Mesenchymal stem cell (in vitro differentiated cells and primary cell): ENCODE data around the gene TUT7.
"Not testable (repeated sequence)": the region's sequence is repeated elsewhere in the genome, so short reads cannot be mapped to it uniquely, and the experiment has no call there.

Source experiments
- DNase-seq: peaks from one replicate; pipeline ENCODE4 v3.0.0-alpha.2; 2013
- H2AFZ ChIP-seq: one replicate; pipeline ENCODE4 v1.6.1; 2013; ENCODE audit warnings: low read depth, mild to moderate bottlenecking, control low read depth, inconsistent platforms, low read length, moderate library complexity
- H2AK5ac ChIP-seq: 2 replicates; pipeline ENCODE4 v1.6.1; 2013; ENCODE audit warnings: low read length, moderate library complexity, mild to moderate bottlenecking, inconsistent platforms; ENCODE audit not compliant: severe bottlenecking
- H2BK120ac ChIP-seq: one replicate; pipeline ENCODE4 v1.6.1; 2013; ENCODE audit warnings: low read depth, mild to moderate bottlenecking, inconsistent platforms, low read length, moderate library complexity
- H2BK12ac ChIP-seq, 2 experiments: one replicate each; pipeline ENCODE4 v1.6.1; 2013; ENCODE audit warnings: inconsistent platforms in 2 of 2, low read length in 2 of 2, mild to moderate bottlenecking in 2 of 2, moderate library complexity in 2 of 2, control low read depth in 1 of 2
- H2BK15ac ChIP-seq: one replicate; pipeline ENCODE4 v1.6.1; 2013; ENCODE audit warnings: mild to moderate bottlenecking, low read depth, inconsistent platforms; ENCODE audit not compliant: poor library complexity, severe bottlenecking
- H2BK5ac ChIP-seq: 2 replicates; pipeline ENCODE4 v1.6.1; 2013; ENCODE audit warnings: low read depth, mild to moderate bottlenecking, low read length, control low read depth, inconsistent platforms; ENCODE audit not compliant: poor library complexity, severe bottlenecking
- H3K14ac ChIP-seq, 2 experiments: one replicate each; pipeline ENCODE4 v1.6.1; 2013; ENCODE audit warnings: inconsistent platforms in 2 of 2, low read length in 2 of 2, control low read depth in 1 of 2, mild to moderate bottlenecking in 1 of 2, moderate library complexity in 1 of 2
- H3K18ac ChIP-seq, 2 experiments: one replicate each; pipeline ENCODE4 v1.6.1; 2013; ENCODE audit warnings: inconsistent platforms in 2 of 2, low read length in 2 of 2, control low read depth in 1 of 2, low read depth in 1 of 2, mild to moderate bottlenecking in 1 of 2
- H3K23ac ChIP-seq, 2 experiments: one replicate each; pipeline ENCODE4 v1.6.1; 2013; ENCODE audit warnings: inconsistent platforms in 2 of 2, low read length in 2 of 2, mild to moderate bottlenecking in 2 of 2, moderate library complexity in 2 of 2, control low read depth in 1 of 2
- H3K27ac ChIP-seq: 2 replicates; pipeline ENCODE4 v1.5.1; 2013; ENCODE audit warnings: mild to moderate bottlenecking, moderate library complexity, low read length, control low read depth, inconsistent platforms; ENCODE audit not compliant: poor library complexity, severe bottlenecking
- H3K27me3 ChIP-seq, 2 experiments: 2 replicates each; pipeline versions ENCODE4 v1.6.1 to v1.7.0; 2013; ENCODE audit warnings: low read length in 2 of 2, mild to moderate bottlenecking in 2 of 2, moderate library complexity in 2 of 2, control low read depth in 1 of 2, inconsistent platforms in 1 of 2; ENCODE audit not compliant: control insufficient read depth in 1 of 2, insufficient read depth in 1 of 2
- H3K36me3 ChIP-seq, 2 experiments: 2 replicates each; pipeline versions ENCODE4 v1.6.1 to v1.7.0; 2013; ENCODE audit warnings: low read length in 2 of 2, control low read depth in 1 of 2, inconsistent platforms in 1 of 2, low read depth in 1 of 2, mild to moderate bottlenecking in 1 of 2; ENCODE audit not compliant: insufficient read depth in 2 of 2, control insufficient read depth in 1 of 2
- H3K4ac ChIP-seq, 2 experiments: one replicate each; pipeline ENCODE4 v1.6.1; 2013; ENCODE audit warnings: inconsistent platforms in 2 of 2, low read length in 2 of 2, mild to moderate bottlenecking in 2 of 2, moderate library complexity in 2 of 2, control low read depth in 1 of 2, low read depth in 1 of 2
- H3K4me1 ChIP-seq: 2 replicates; pipeline ENCODE4 v1.6.1; 2013; ENCODE audit warnings: low read depth, low read length, control low read depth; ENCODE audit not compliant: control insufficient read depth, insufficient read depth
- H3K4me2 ChIP-seq: 2 replicates; pipeline ENCODE4 v1.6.1; 2013; ENCODE audit warnings: low read length, mild to moderate bottlenecking, inconsistent platforms; ENCODE audit not compliant: poor library complexity, severe bottlenecking
- H3K4me3 ChIP-seq, 2 experiments: 2 replicates each; pipeline versions ENCODE4 v1.5.1 to v1.7.0; 2013; ENCODE audit warnings: low read length in 2 of 2, mild to moderate bottlenecking in 2 of 2, control low read depth in 1 of 2, low read depth in 1 of 2; ENCODE audit not compliant: insufficient read depth in 1 of 2
- H3K79me1 ChIP-seq: replicated peaks from 2 replicates; pipeline ENCODE4 v1.6.1; 2013; ENCODE audit warnings: mild to moderate bottlenecking, control low read depth, low read length, inconsistent platforms; ENCODE audit not compliant: poor library complexity, severe bottlenecking
- H3K9ac ChIP-seq: 2 replicates; pipeline ENCODE4 v1.7.0; 2013; ENCODE audit warnings: mild to moderate bottlenecking, low read length, moderate library complexity
- H3K9me3 ChIP-seq: 2 replicates; pipeline ENCODE4 v1.7.0; 2013; ENCODE audit warnings: mild to moderate bottlenecking, low read length; ENCODE audit not compliant: control insufficient read depth
- H4K8ac ChIP-seq: one replicate; pipeline ENCODE4 v1.6.1; 2013; ENCODE audit warnings: inconsistent platforms, mild to moderate bottlenecking, low read length, moderate library complexity
- H4K91ac ChIP-seq: one replicate; pipeline ENCODE4 v1.6.1; 2013; ENCODE audit warnings: mild to moderate bottlenecking, low read length, inconsistent platforms
- WGBS: methylation state at CpG from one replicate; pipeline ENCODE4 v1.1.7; 2013; ENCODE audit warnings: mixed read lengths; 5-methylcytosine and 5-hydroxymethylcytosine counted together

Gene TUT7

DNA sequence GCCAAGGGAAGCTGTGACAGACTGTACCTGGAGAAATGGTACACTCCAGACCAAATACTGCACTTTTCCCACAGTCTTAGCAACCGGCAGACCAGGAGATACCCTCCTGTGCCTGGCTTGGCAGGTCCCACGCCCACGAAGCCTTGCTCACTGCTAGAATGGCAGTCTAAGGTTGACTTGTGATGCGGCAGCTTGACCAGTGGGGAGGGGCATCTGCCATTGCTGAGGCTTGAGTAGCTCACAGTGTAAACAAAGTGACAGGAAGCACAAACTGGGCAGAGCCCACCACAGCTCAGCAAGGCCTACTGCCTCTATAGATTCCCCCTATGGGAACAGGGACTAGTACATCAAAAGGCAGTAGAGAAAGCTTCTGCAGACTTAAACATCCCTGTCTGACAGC, 36.0 kb upstream of the TUT7 start:
- not testable (repeated sequence) for H2BK12ac ChIP-seq, DNase-seq, H3K36me3 ChIP-seq, H3K14ac ChIP-seq, H3K4ac ChIP-seq, H3K4me2 ChIP-seq, H2BK5ac ChIP-seq, H3K27ac ChIP-seq, H3K79me1 ChIP-seq, H3K9me3 ChIP-seq, H4K8ac ChIP-seq, H3K9ac ChIP-seq, H2AFZ ChIP-seq, H3K27me3 ChIP-seq, H2BK15ac ChIP-seq, H2AK5ac ChIP-seq, H2BK120ac ChIP-seq, H3K23ac ChIP-seq, H3K18ac ChIP-seq, H3K4me3 ChIP-seq, H3K4me1 ChIP-seq, H4K91ac ChIP-seq
- WGBS, result 68% methylated on average over 4 of the region's 4 CpGs

DNA sequence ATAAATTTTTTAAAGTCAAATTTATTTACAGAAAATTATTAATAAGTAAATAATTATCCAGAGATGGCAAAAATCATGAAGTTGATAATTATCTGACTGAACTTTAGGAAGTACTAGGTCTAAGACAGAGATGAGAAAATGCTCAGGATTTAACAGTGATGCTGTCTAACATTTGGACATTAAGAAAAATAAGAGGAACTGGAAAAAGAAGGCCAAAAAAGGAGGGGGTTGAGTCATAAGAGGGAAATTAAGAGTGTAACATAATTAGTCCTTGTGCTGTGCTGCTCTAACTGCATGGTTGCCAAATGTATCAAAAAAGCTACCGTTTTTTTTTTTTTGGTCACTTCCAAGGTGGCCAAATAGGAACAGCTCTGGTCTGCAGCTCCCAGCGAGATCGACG, 35.4 kb upstream of the TUT7 start:
- Histone ChIP-seq H3K79me1 (no peaks in the 10 kb centered on the region), H3K4ac (no peak overlapping the region), H2BK12ac (no peak overlapping the region), H3K9ac (no peak overlapping the region), H3K27me3 (no peaks in the 10 kb centered on the region), H3K18ac (no peak overlapping the region), H2BK5ac (no peak overlapping the region), H2AK5ac (no peak overlapping the region), H2BK15ac (no peak overlapping the region), H4K91ac (no peak overlapping the region), H2BK120ac (no peak overlapping the region), H2AFZ (no peak overlapping the region), H3K27ac (no peak overlapping the region), H3K9me3 (no peaks in the 10 kb centered on the region), H3K4me2 (no peak overlapping the region), H3K23ac (no peak overlapping the region), H3K36me3 (no peaks in the 10 kb centered on the region), H3K14ac (no peak overlapping the region), H3K4me3 (no peak overlapping the region), H3K4me1 (no peaks in the 10 kb centered on the region), H4K8ac (no peak overlapping the region)
- no peak for DNase-seq
- 92% methylated on average over 4 of the region's 4 CpGs for WGBS

DNA sequence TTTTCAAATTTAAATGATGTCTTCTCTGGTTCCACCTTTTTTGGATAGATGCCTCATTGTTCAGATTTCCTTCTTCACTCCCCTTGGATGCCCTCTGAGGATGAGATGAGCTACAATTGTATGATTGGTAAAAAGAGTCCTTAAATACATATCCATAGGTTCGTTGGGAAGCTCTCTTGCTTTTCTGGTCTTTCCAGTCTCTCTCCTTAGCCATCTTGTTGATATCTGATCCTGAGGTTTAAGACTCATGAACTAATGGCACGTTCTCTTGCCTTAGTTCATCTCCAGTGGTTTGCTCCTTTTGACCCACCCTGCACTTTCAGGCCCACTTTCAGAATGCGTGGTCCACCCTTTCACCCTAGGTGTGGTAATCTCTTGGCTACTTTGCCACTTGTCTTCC, 33.2 kb upstream of the TUT7 start:
- H3K23ac ChIP-seq, result no peak overlapping the region
- H3K79me1 ChIP-seq, result no peaks in the 10 kb centered on the region
- WGBS, result 51% methylated on average over 3 of the region's 3 CpGs
- H3K27me3 ChIP-seq, result no peaks in the 10 kb centered on the region
- H3K27ac ChIP-seq, result no peak overlapping the region
- H2AFZ ChIP-seq, result no peak overlapping the region
- no peak overlapping the region for H2AK5ac ChIP-seq
- DNase-seq, result no peak
- no peak overlapping the region for H3K14ac ChIP-seq
- H3K4me3 ChIP-seq, result no peak overlapping the region
- H3K4ac ChIP-seq, result no peak overlapping the region
- H3K36me3 ChIP-seq, result no peaks in the 10 kb centered on the region
- H3K18ac ChIP-seq, result no peak overlapping the region
- H3K4me2 ChIP-seq, result no peak overlapping the region
- no peak overlapping the region for H2BK12ac ChIP-seq
- no peak overlapping the region for H3K9ac ChIP-seq
- no peak overlapping the region for H2BK15ac ChIP-seq
- no peak overlapping the region for H4K8ac ChIP-seq
- peaks cover 7% of the 10 kb centered on the region for H3K9me3 ChIP-seq
- H2BK120ac ChIP-seq, result no peak overlapping the region
- no peak overlapping the region for H2BK5ac ChIP-seq
- H4K91ac ChIP-seq, result no peak overlapping the region
- no peaks in the 10 kb centered on the region for H3K4me1 ChIP-seq

DNA sequence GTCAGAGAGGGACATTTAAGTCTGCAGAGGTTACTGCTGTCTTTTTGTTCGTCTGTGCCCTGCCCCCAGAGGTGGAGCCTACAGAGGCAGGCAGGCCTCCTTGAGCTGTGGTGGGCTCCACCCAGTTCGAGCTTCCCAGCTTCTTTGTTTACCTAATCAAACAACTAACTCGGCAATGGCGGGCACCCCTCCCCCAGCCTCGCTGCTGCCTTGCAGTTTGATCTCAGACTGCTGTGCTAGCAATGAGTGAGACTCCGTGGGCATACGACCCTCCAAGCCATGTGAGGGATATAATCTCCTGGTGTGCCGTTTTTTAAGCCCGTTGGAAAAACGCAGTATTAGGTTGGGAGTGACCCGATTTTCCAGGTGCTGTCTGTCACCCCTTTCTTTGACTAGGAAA, 28.8 kb upstream of the TUT7 start:
- not testable (repeated sequence) for H4K8ac ChIP-seq, H3K23ac ChIP-seq, H2BK15ac ChIP-seq, H3K9ac ChIP-seq, H3K18ac ChIP-seq, H3K4ac ChIP-seq, H3K14ac ChIP-seq, H3K4me2 ChIP-seq, H2BK12ac ChIP-seq, H3K79me1 ChIP-seq, DNase-seq, H3K27ac ChIP-seq, H3K9me3 ChIP-seq, H2BK120ac ChIP-seq, H2AFZ ChIP-seq, H4K91ac ChIP-seq, H2BK5ac ChIP-seq, H2AK5ac ChIP-seq, H3K4me1 ChIP-seq, H3K36me3 ChIP-seq, H3K4me3 ChIP-seq, H3K27me3 ChIP-seq
- WGBS, result 83% methylated on average over 11 of the region's 11 CpGs
